ENCODE data around the gene MAPK8IP1. TPM values are rescaled to one million over a fixed set of nuclear protein-coding genes. Genes with fewer than 3 reads are reported as not detected.
A peak's percentile ranks its signal among the peaks of the same experiment; 100 is the strongest.

Gene MAPK8IP1
- total RNA-seq, 1 experiment from 2014 or later, result 2.2 TPM

GRCh38 chr11:45885921-45886721 is 670 bp downstream of the MAPK8IP1 start:
- ChIA-PET POLR2A (no interaction called here), CTCF (interaction anchor here (0.6 kb wide), 1 partner anchor 79 kb away, joined by 3 read pairs; no protein-coding TSS in a partner anchor)
- BruUV-seq (replicated peaks), result no TSS peak
- no peaks in the 10 kb centered on the region for H3K4me1 Mint-ChIP-seq (ENCODE audit: insufficient read depth, unreplicated experiment)
- H3K4me3 Mint-ChIP-seq (ENCODE audit: unreplicated experiment), result peak overlapping the region; percentile 38
- no peak for DNase-seq (ENCODE audit: unreplicated experiment)
- H3K27me3 Mint-ChIP-seq (ENCODE audit: insufficient read depth, unreplicated experiment), result peaks cover 5% of the 10 kb centered on the region
- H3K36me3 Mint-ChIP-seq (ENCODE audit: insufficient read depth, unreplicated experiment), result no peaks in the 10 kb centered on the region
- intact Hi-C loops (cut with micrococcal nuclease), result no loop called here
- no peak for TF ChIP-seq CTCF (IDR thresholded peaks at IDR 0.05; ENCODE audit: unreplicated experiment)
- H3K9me3 Mint-ChIP-seq (ENCODE audit: unreplicated experiment), result no peaks in the 10 kb centered on the region
- H3K27ac Mint-ChIP-seq (ENCODE audit: low read depth, unreplicated experiment), result no peak overlapping the region

GRCh38 chr11:45886816-45887520 is 1.5 kb downstream of the MAPK8IP1 start:
- ChIA-PET POLR2A (interaction anchor here (0.6 kb wide), 1 partner anchor 22 kb away, joined by 4 read pairs; no protein-coding TSS in a partner anchor), CTCF (interaction anchor here (0.6 kb wide), 1 partner anchor 78 kb away, joined by 3 read pairs; no protein-coding TSS in a partner anchor)
- no peaks in the 10 kb centered on the region for H3K36me3 Mint-ChIP-seq (ENCODE audit: insufficient read depth, unreplicated experiment)
- H3K4me1 Mint-ChIP-seq (ENCODE audit: insufficient read depth, unreplicated experiment), result no peaks in the 10 kb centered on the region
- no peak overlapping the region for H3K27ac Mint-ChIP-seq (ENCODE audit: low read depth, unreplicated experiment)
- no peak overlapping the region for H3K4me3 Mint-ChIP-seq (ENCODE audit: unreplicated experiment)
- TF ChIP-seq CTCF (IDR thresholded peaks at IDR 0.05; ENCODE audit: unreplicated experiment), result no peak
- DNase-seq (ENCODE audit: unreplicated experiment), result no peak
- BruUV-seq (replicated peaks), result no TSS peak
- intact Hi-C loops (cut with micrococcal nuclease), result no loop called here
- H3K27me3 Mint-ChIP-seq (ENCODE audit: insufficient read depth, unreplicated experiment), result peaks cover 12% of the 10 kb centered on the region
- no peaks in the 10 kb centered on the region for H3K9me3 Mint-ChIP-seq (ENCODE audit: unreplicated experiment)

GRCh38 chr11:45887587-45887986 is 2.1 kb downstream of the MAPK8IP1 start:
- intact Hi-C loops (cut with micrococcal nuclease), result no loop called here
- TF ChIP-seq CTCF (IDR thresholded peaks at IDR 0.05; ENCODE audit: unreplicated experiment), result no peak
- Mint-ChIP-seq H3K27me3 (ENCODE audit: insufficient read depth, unreplicated experiment) (peaks cover 12% of the 10 kb centered on the region), H3K27ac (ENCODE audit: low read depth, unreplicated experiment) (no peak overlapping the region), H3K4me3 (ENCODE audit: unreplicated experiment) (no peak overlapping the region), H3K9me3 (ENCODE audit: unreplicated experiment) (no peaks in the 10 kb centered on the region), H3K36me3 (ENCODE audit: insufficient read depth, unreplicated experiment) (no peaks in the 10 kb centered on the region), H3K4me1 (ENCODE audit: insufficient read depth, unreplicated experiment) (no peaks in the 10 kb centered on the region)
- ChIA-PET POLR2A (interaction anchor here (0.6 kb wide), 1 partner anchor 23 kb away, joined by 4 read pairs; no protein-coding TSS in a partner anchor), CTCF (interaction anchor here (1.0 to 1.5 kb wide), 2 partner anchors 15 to 78 kb away, joined by 3 to 5 read pairs; no protein-coding TSS in a partner anchor)
- no TSS peak for BruUV-seq (replicated peaks)
- DNase-seq (ENCODE audit: unreplicated experiment), result no peak

- POLR2A ChIA-PET, result interaction anchor here (0.6 to 0.8 kb wide), 2 partner anchors 27 to 85 kb away, joined by 3 to 4 read pairs; no protein-coding TSS in a partner anchor
- CTCF ChIA-PET, result interaction anchor here (1.3 kb wide), 1 partner anchor 11 kb away, joined by 5 read pairs; no protein-coding TSS in a partner anchor
These were observed 4.1 kb downstream of the MAPK8IP1 start for GRCh38 chr11:45889555-45889954.

More at GRCh38 chr11:45889555-45889954, 4.1 kb downstream of the MAPK8IP1 start:
- Mint-ChIP-seq H3K9me3 (ENCODE audit: unreplicated experiment) (no peaks in the 10 kb centered on the region), H3K4me3 (ENCODE audit: unreplicated experiment) (no peak overlapping the region), H3K27me3 (ENCODE audit: insufficient read depth, unreplicated experiment) (peaks cover 12% of the 10 kb centered on the region), H3K4me1 (ENCODE audit: insufficient read depth, unreplicated experiment) (no peaks in the 10 kb centered on the region), H3K27ac (ENCODE audit: low read depth, unreplicated experiment) (no peak overlapping the region), H3K36me3 (ENCODE audit: insufficient read depth, unreplicated experiment) (no peaks in the 10 kb centered on the region)
- intact Hi-C loops (cut with micrococcal nuclease), result no loop called here
- no peak for DNase-seq (ENCODE audit: unreplicated experiment)
- no TSS peak for BruUV-seq (replicated peaks)
- no peak for TF ChIP-seq CTCF (IDR thresholded peaks at IDR 0.05; ENCODE audit: unreplicated experiment)
